ENCODE results near the gene PRRT3. TPM values are rescaled to one million over a fixed set of nuclear protein-coding genes. Genes with fewer than 3 reads are reported as not detected.

PRRT3 gene
- total RNA-seq, 4 donors from 2014 or later, result 2.2 to 3.3 (median 2.7) TPM

DNA sequence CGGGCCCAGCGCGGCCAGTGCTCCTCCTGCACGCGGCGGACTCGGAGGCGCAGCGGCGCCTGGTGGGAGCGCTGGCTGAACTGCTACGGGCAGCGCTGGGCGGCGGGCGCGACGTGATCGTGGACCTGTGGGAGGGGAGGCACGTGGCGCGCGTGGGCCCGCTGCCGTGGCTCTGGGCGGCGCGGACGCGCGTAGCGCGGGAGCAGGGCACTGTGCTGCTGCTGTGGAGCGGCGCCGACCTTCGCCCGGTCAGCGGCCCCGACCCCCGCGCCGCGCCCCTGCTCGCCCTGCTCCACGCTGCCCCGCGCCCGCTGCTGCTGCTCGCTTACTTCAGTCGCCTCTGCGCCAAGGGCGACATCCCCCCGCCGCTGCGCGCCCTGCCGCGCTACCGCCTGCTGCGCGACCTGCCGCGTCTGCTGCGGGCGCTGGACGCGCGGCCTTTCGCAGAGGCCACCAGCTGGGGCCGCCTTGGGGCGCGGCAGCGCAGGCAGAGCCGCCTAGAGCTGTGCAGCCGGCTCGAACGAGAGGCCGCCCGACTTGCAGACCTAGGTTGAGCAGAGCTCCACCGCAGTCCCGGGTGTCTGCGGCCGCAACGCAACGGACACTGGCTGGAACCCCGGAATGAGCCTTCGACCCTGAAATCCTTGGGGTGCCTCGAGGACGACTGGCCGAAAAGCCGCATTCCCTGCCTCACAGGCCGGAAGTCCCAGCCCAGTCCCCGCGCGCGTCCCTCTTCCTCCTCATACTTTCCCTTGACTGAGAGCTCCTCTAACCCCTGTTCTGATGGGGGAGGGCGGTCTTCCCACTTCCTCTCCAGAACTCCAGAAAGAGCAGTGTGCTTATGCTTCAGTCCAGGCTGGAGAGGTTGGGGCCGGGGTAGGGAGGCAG, 36.7 kb downstream of the PRRT3 start:
- 0 to 1% methylated on average over 31 to 62 of the region's 99 CpGs for WGBS, 2 donors
- Histone ChIP-seq H3K27ac (peak overlapping the region; percentile 87 to 97 (median 92)), H3K4me1 (peaks cover 0 to 49% (median 29%) of the 10 kb centered on the region in 4 donors), H3K36me3 (peaks cover 0 to 11% (median 0%) of the 10 kb centered on the region in 3 donors), H3K4me3 (peak overlapping the region; percentile 62 to 93 (median 83)), H3K9me3 (no peaks in the 10 kb centered on the region), H3K27me3 (no peaks in the 10 kb centered on the region)
- peak; percentile 50 to 61 for DNase-seq (ENCODE audit: low spot score in 2 of 2)
- TF ChIP-seq EP300 (IDR thresholded peaks at IDR 0.05) (peak in 1 of 2 donors; percentile 56), POLR2A (IDR thresholded peaks at IDR 0.05) (peak; percentile 10 to 13)
- TF ChIP-seq, protein P1, sequence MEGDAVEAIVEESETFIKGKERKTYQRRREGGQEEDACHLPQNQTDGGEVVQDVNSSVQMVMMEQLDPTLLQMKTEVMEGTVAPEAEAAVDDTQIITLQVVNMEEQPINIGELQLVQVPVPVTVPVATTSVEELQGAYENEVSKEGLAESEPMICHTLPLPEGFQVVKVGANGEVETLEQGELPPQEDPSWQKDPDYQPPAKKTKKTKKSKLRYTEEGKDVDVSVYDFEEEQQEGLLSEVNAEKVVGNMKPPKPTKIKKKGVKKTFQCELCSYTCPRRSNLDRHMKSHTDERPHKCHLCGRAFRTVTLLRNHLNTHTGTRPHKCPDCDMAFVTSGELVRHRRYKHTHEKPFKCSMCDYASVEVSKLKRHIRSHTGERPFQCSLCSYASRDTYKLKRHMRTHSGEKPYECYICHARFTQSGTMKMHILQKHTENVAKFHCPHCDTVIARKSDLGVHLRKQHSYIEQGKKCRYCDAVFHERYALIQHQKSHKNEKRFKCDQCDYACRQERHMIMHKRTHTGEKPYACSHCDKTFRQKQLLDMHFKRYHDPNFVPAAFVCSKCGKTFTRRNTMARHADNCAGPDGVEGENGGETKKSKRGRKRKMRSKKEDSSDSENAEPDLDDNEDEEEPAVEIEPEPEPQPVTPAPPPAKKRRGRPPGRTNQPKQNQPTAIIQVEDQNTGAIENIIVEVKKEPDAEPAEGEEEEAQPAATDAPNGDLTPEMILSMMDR (IDR thresholded peaks at IDR 0.05), result peak; percentile 32 to 79 (median 66)

DNA sequence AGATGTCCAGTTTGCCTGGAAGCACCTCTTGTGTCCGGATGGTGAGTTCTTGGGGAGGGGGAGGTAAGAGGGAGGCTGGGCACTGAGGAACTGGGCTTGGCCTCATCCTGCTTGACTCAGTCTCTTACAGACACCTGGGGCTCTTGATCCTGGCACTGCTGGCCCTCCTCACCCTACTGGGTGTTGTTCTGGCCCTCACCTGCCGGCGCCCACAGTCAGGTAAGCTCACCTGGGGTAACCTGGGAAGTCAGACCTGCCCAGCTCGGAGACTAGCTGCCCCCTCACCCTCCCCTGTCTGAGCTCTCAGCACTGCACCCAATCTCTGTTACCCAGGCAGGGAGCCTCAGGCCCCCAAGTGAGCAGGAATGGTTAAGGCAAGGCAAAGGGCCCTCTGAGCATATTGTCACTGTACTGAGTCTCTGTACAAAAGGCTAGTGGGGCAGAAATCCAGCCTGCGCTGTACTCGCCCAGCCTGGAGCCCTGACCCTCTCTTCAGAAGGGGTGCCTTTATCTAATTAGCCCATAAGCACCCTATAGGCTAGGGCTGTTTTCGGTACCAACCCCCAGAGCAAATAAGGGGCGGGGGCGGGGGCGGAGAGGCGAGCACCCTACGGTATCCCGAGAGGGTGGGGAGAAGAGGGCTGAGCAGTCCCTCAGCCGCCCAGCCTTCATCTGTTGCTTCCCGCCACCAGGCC, 37.5 kb downstream of the PRRT3 start:
- Histone ChIP-seq H3K27ac (peak overlapping the region; percentile 87 to 97 (median 92)), H3K27me3 (no peaks in the 10 kb centered on the region), H3K9me3 (no peaks in the 10 kb centered on the region), H3K4me1 (peaks cover 0 to 49% (median 29%) of the 10 kb centered on the region in 4 donors), H3K4me3 (peak overlapping the region; percentile 62 to 93 (median 83)), H3K36me3 (peaks cover 0 to 3% (median 0%) of the 10 kb centered on the region in 3 donors)
- no peak for DNase-seq (ENCODE audit: low spot score in 2 of 2)
- 15 to 21% methylated on average over 14 of the region's 15 CpGs for WGBS, 2 donors
- TF ChIP-seq POLR2A (IDR thresholded peaks at IDR 0.05) (no peak), EP300 (IDR thresholded peaks at IDR 0.05) (no peak)
- TF ChIP-seq, protein P1 (IDR thresholded peaks at IDR 0.05), result no peak

DNA sequence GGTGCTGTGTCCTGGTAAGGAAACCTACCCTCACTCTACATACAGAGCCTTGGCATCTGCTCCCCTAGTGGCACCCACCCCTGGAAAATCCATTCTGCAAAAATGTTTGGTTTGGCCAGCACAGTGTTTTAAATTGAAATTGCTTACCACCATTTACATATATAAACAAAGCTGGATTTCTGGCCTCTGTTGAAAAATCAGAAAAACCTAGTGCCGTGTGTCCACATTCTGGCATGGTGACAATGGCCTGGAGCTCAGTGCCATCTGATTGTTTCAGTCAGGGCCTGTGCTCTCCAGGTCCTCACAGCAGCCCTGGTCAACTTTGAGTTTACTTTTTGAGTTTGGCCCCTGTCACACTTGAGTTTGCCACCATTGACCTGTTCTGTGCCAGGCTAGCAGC, 38.2 kb downstream of the PRRT3 start:
- no peaks in the 10 kb centered on the region for H3K27me3 ChIP-seq
- H3K4me3 ChIP-seq, result no peak overlapping the region
- no peak for TF ChIP-seq POLR2A (IDR thresholded peaks at IDR 0.05)
- TF ChIP-seq EP300 (IDR thresholded peaks at IDR 0.05), result no peak
- TF ChIP-seq, protein P1 (IDR thresholded peaks at IDR 0.05), result no peak
- no peaks in the 10 kb centered on the region for H3K9me3 ChIP-seq
- H3K27ac ChIP-seq, result peak overlapping the region; percentile 87 to 97 (median 92)
- peaks cover 0 to 49% (median 29%) of the 10 kb centered on the region in 4 donors for H3K4me1 ChIP-seq
- H3K36me3 ChIP-seq, result peaks cover 0 to under 1% (median 0%) of the 10 kb centered on the region in 3 donors
- DNase-seq (ENCODE audit: low spot score in 2 of 2), result no peak
- 12 to 20% methylated on average over 1 of the region's 1 CpG for WGBS, 2 donors

DNA sequence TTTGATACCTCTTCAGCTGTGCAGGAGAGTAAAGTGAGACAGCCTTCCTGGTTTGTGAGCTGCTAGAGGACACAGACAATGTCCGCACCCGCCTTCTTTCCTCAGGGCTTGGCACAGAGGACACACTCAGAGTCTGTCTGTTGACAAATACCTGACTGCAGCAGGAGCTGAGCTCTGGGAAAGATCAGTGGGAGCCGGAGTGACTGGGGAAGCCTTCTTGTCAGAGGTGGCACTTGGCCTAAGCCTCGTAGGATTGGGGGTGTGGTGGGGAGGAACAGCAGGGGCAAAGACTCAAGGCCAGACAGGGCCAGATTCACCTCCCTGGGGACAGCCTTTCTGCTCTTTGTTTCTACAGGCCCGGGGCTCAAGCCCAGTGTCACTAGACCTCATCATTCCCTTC, 38.6 kb downstream of the PRRT3 start:
- Histone ChIP-seq H3K36me3 (no peaks in the 10 kb centered on the region), H3K9me3 (no peaks in the 10 kb centered on the region), H3K4me1 (peaks cover 0 to 47% (median 29%) of the 10 kb centered on the region in 4 donors), H3K4me3 (no peak overlapping the region), H3K27me3 (no peaks in the 10 kb centered on the region), H3K27ac (peak overlapping the region in 2 of 4 donors; percentile 95 to 97)
- TF ChIP-seq POLR2A (IDR thresholded peaks at IDR 0.05), result no peak
- TF ChIP-seq, protein P1 (IDR thresholded peaks at IDR 0.05), result no peak
- DNase-seq (ENCODE audit: low spot score in 2 of 2), result no peak
- WGBS, 2 donors, result 66 to 75% methylated on average over 5 of the region's 5 CpGs
